Prostate gland (tissue), 2 donors: Measurements from ENCODE around the gene SPSB3. TPM values are rescaled to one million over a fixed set of nuclear protein-coding genes. Genes with fewer than 3 reads are reported as not detected.
A peak's percentile ranks its signal among the peaks of the same experiment; 100 is the strongest.

ENCODE experiments used
- DNase-seq: peaks from one replicate; pipeline ENCODE4 v3.0.0-alpha.2; 2019; ENCODE audit warnings: low spot score
- H3K27ac ChIP-seq, 2 donors: fragments of 200-600 bp; sonication (generic); 2 replicates each; pipeline ENCODE4 v1.5.1; 2017 to 2019
- H3K27me3 ChIP-seq: fragments of 200-600 bp; sonication (generic); replicated peaks from 2 replicates; pipeline ENCODE4 v1.5.1; 2019; ENCODE audit not compliant: insufficient read depth
- H3K36me3 ChIP-seq, 2 donors: fragments of 200-600 bp; sonication (generic); 1 replicate in 1 of 2; 2 replicates in 1 of 2; pipeline versions ENCODE4 v1.5.1 to v1.8.1; 2017 to 2019
- H3K4me1 ChIP-seq: fragments of 200-600 bp; sonication (generic); replicated peaks from 2 replicates; pipeline ENCODE4 v1.5.1; 2019
- H3K4me3 ChIP-seq, 2 donors: fragments of 200-600 bp; sonication (generic); 2 replicates each; pipeline ENCODE4 v1.5.1; 2017 to 2019
- H3K9me3 ChIP-seq: fragments of 200-600 bp; sonication (generic); 2 replicates; pipeline ENCODE4 v1.5.1; 2017
- POLR2A ChIP-seq: fragments of 450-650 bp; IDR thresholded peaks from one replicate; pipeline ENCODE4 v1.6.1; 2016; ENCODE audit warnings: antibody characterized with exemption, mild to moderate bottlenecking
- POLR2AphosphoS5 ChIP-seq: sonication (generic); formaldehyde crosslinking; IDR thresholded peaks from one replicate; pipeline ENCODE4 v1.6.1; 2017; ENCODE audit warnings: antibody characterized with exemption
- WGBS: methylation state at CpG from one replicate; pipeline ENCODE4 v1.1.5; 2018; 5-methylcytosine and 5-hydroxymethylcytosine counted together
- intact Hi-C: fragments of 100-400 bp; cut with DNase I; formaldehyde crosslinking; loops from one replicate; pipeline ENCODE4 v1.14.2; 2022
- total RNA-seq, 2 donors: library from RNA; depleted of rRNA; stranded (reverse); fragments of >200 nt; gene quantifications; one replicate each; pipeline ENCODE4 v1.1.0, GENCODE V29; 2016
- TF ChIP-seq, protein P1 (sequence below), 4 experiments: fragments of 200-600 bp in 2 of 4; fragments of 450-650 bp in 2 of 4; sonication (generic) in 2 of 4; IDR thresholded peaks; 1 replicate in 3 of 4; 2 replicates in 1 of 4; pipeline ENCODE4 v1.5.1; 2016 to 2019; ENCODE audit warnings: antibody characterized with exemption in 4 of 4, mild to moderate bottlenecking in 2 of 4, moderate library complexity in 2 of 4

Gene SPSB3
- 100 to 1,000 TPM in 1 of 2 donors, 10 to 100 TPM in 1; 87.8 to 138 TPM for total RNA-seq

DNA sequence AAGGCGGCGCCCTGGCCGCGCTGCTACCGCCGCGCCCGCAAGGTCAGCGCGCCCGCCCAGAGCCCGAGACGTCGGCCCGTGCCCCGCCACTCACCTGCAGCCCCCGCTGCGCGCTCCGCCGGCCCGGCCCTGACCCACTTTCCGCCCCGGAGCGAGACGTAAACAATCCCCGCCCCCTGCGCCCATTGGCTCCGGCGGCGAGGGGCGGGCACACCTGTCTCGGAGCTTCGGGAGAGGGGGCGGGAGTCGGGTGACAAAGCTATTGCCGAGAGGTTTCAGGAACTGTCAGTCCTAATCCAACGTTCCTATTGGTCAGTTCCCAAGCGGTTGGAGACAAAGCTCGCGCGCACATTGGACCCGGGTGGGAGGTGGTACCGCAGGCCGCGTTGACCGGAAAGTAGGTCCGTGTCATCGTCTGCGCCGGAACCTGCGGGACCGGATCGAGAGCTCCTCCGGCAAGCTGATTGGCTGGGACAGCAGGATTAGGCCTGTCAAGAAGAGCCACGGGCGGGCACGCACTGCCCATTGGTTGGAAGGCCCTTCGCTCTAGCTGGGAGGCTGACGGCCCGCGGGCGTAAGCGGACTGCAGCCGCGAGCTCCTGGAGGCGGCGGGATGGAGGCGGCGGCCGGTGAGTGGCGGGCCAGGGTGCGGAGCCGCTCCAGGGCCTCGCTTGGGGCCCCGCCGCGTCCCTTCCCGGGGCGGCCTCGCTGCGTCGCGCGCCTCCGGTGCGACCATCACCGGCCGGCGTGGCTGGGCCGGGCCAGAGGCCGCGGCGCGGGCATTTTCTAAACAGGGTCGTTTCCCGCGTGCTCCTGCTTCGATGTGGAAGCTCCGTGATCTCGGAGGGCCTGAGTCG, at the start of gene SPSB3, which contains the start of gene NUBP2:
Gene SPSB3, minus strand, starts transcription at position 164 of the 857 bp plus-strand sequence. CDS start 1,088 bp downstream, outside the sequence.
Gene NUBP2, plus strand, starts transcription at position 553 of the 857 bp plus-strand sequence. Its CDS starts 61 bp downstream, at position 614.
- H3K9me3 ChIP-seq, result no peaks in the 10 kb centered on the region
- H3K4me1 ChIP-seq, result peaks cover 14% of the 10 kb centered on the region
- peak within 1 kb of the TSS; percentile 88 to 98 for H3K4me3 ChIP-seq
- H3K27me3 ChIP-seq, result no peaks in the 10 kb centered on the region
- TF ChIP-seq, protein P1, sequence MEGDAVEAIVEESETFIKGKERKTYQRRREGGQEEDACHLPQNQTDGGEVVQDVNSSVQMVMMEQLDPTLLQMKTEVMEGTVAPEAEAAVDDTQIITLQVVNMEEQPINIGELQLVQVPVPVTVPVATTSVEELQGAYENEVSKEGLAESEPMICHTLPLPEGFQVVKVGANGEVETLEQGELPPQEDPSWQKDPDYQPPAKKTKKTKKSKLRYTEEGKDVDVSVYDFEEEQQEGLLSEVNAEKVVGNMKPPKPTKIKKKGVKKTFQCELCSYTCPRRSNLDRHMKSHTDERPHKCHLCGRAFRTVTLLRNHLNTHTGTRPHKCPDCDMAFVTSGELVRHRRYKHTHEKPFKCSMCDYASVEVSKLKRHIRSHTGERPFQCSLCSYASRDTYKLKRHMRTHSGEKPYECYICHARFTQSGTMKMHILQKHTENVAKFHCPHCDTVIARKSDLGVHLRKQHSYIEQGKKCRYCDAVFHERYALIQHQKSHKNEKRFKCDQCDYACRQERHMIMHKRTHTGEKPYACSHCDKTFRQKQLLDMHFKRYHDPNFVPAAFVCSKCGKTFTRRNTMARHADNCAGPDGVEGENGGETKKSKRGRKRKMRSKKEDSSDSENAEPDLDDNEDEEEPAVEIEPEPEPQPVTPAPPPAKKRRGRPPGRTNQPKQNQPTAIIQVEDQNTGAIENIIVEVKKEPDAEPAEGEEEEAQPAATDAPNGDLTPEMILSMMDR (IDR thresholded peaks at IDR 0.05), result peak in 1 of 4 experiments; percentile 10
- TF ChIP-seq POLR2A, result peak; percentile 74
- TF ChIP-seq POLR2AphosphoS5, result peak; percentile 98
- peaks cover 2 to 8% of the 10 kb centered on the region in 2 donors for H3K36me3 ChIP-seq
- peak within 1 kb of the TSS; percentile 72 to 83 for H3K27ac ChIP-seq
- DNase-seq, result peak; percentile 100
- under 1% methylated on average over 78 of the region's 102 CpGs for WGBS
- intact Hi-C loops, result no loop called here

DNA sequence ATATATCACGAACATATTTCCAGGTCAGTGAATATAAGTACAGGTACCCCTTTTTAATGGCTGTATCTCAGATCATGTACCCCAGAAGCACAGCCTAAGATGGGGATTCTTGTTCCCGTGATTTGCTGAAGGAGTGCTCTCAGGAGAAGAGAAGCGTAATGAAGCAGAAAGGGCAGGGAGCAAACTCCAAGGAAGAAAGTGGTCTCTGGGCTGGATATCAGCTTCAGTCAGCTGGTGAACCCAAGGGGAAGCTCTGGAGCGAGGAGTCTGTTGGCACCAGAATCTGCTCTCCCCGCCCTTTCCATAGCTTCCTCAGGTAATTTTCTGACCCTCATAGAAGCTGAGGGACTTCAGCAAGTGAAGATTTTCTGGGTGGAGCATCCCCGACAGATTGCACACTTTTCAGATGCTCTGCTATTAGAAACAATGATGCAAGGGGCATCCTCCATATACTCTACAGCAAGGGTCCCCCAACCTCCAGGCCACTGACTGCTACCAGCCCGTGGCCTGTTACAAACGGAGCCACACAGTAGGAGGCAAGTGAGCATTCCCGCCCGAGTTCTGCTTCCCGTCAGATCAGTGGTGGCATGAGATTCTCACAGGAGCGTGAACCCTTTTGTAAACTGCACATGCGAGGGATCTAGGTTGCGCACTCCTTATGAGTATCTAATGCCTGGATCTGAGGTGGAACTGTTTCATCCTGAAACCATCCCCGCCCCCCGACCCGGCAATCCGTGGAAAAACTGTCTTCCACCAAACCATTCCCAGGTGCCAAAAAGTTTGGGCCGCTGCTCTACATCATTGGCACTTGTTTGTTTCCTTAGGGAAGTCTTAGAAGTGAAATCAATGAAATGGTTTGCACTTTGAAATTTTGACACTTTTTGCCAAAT, 49.1 kb upstream of the SPSB3 start:
- no peaks in the 10 kb centered on the region for H3K4me1 ChIP-seq
- WGBS, result 84% methylated on average over 19 of the region's 19 CpGs
- no peaks in the 10 kb centered on the region for H3K9me3 ChIP-seq
- no peak for TF ChIP-seq POLR2AphosphoS5
- TF ChIP-seq, protein P1 (IDR thresholded peaks at IDR 0.05), result no peak
- TF ChIP-seq POLR2A, result no peak
- no peak overlapping the region for H3K4me3 ChIP-seq
- DNase-seq, result no peak
- intact Hi-C loops, result no loop called here
- H3K36me3 ChIP-seq, result no peaks in the 10 kb centered on the region
- no peak overlapping the region for H3K27ac ChIP-seq
- no peaks in the 10 kb centered on the region for H3K27me3 ChIP-seq

DNA sequence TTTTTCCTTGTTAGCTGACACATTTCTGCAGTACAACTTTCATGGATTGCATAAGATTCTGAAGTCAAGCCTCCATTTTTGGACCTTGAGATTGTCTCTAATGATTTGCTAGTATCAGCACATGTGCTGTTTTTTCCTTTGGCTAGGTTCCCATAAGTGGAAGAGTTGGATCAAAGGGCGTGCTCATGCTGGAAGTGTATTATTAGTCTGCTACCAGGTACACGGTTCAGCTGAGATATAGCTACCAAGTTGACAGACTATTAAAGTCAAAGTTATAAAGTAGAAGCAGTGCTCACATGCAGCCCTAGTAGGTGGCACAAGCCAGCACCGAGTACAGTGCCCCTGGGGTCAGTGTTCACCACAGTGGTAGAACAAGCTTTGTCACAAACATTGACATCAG, 47.8 kb upstream of the SPSB3 start:
- no peak for DNase-seq
- H3K4me3 ChIP-seq, result no peak overlapping the region
- no peaks in the 10 kb centered on the region for H3K36me3 ChIP-seq
- intact Hi-C loops, result no loop called here
- no peaks in the 10 kb centered on the region for H3K27me3 ChIP-seq
- H3K9me3 ChIP-seq, result no peaks in the 10 kb centered on the region
- 48% methylated on average over 3 of the region's 3 CpGs for WGBS
- no peaks in the 10 kb centered on the region for H3K4me1 ChIP-seq
- TF ChIP-seq POLR2AphosphoS5 (no peak), POLR2A (no peak)
- TF ChIP-seq, protein P1 (IDR thresholded peaks at IDR 0.05), result no peak
- H3K27ac ChIP-seq, result no peak overlapping the region

DNA sequence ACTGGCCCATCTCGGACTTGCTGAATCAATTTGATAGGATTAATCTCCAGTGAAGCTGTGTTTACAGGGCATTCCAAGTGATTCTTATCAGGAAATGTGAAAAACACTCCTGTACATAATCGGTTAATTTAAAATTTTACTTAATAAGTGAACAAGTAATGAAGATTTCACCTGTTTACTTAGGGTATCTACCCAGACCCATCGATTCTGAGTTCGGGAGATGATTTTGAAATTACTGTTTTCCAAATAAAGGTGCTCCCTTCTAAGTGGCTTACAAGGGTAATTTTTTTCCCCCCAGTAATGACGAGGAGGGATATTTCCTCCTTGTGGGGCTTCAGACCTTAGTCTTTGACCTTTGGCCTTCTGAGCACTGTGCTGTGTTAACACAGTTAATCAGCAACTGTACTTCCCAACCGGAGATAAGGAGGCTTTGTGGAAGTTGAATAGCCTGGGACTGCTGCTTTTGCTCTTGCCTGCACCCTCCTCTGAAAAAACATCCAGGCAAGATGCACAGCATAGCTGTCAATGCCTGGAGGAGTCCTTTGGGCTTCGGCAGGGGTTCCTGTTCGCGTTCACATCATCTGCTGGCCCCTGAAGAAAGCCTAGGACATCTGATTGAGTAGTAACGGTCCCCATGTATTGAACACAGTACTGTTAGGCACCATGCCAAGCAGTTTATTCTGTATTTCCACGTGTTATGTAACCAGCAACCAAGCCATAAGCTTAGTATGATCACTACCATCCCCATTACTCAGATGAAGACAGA, 46.5 kb upstream of the SPSB3 start:
- WGBS, result 76% methylated on average over 11 of the region's 11 CpGs
- Histone ChIP-seq H3K27me3 (no peaks in the 10 kb centered on the region), H3K4me1 (no peaks in the 10 kb centered on the region), H3K27ac (no peak overlapping the region), H3K4me3 (no peak overlapping the region), H3K36me3 (no peaks in the 10 kb centered on the region), H3K9me3 (no peaks in the 10 kb centered on the region)
- DNase-seq, result no peak
- TF ChIP-seq, protein P1 (IDR thresholded peaks at IDR 0.05), result no peak
- TF ChIP-seq POLR2AphosphoS5 (no peak), POLR2A (no peak)
- intact Hi-C loops, result no loop called here
